Epithelial cell of esophagus (primary cell): Measurements from ENCODE around the gene TRAPPC3L.
"Not testable (repeated sequence)": the region's sequence is repeated elsewhere in the genome, so short reads cannot be mapped to it uniquely, and the experiment has no call there.

ENCODE experiments used
- DNase-seq: peaks from one replicate; pipeline ENCODE4 v3.0.0; 2010; ENCODE audit warnings: low read depth
- H3K4me3 ChIP-seq: 2 replicates; pipeline ENCODE4 v1.5.1; 2011; ENCODE audit warnings: mild to moderate bottlenecking, low read length, control low read depth
- TF ChIP-seq, protein P1 (sequence below): IDR thresholded peaks from 2 replicates; pipeline ENCODE4 v1.5.1; 2011; ENCODE audit warnings: low read depth, mild to moderate bottlenecking, low read length, control low read depth, inconsistent platforms; ENCODE audit not compliant: insufficient read depth; ENCODE audit errors: missing control alignments

The TRAPPC3L gene

GRCh38 chr6:116511424-116512110 is 33.9 kb downstream of the TRAPPC3L start, which contains the start of gene CALHM5:
Gene CALHM5, plus strand, starts transcription at chr6:116511639. Its CDS starts 58 bp downstream, at chr6:116511697.
- no peak within 1 kb of the TSS for H3K4me3 ChIP-seq
- TF ChIP-seq, protein P1, sequence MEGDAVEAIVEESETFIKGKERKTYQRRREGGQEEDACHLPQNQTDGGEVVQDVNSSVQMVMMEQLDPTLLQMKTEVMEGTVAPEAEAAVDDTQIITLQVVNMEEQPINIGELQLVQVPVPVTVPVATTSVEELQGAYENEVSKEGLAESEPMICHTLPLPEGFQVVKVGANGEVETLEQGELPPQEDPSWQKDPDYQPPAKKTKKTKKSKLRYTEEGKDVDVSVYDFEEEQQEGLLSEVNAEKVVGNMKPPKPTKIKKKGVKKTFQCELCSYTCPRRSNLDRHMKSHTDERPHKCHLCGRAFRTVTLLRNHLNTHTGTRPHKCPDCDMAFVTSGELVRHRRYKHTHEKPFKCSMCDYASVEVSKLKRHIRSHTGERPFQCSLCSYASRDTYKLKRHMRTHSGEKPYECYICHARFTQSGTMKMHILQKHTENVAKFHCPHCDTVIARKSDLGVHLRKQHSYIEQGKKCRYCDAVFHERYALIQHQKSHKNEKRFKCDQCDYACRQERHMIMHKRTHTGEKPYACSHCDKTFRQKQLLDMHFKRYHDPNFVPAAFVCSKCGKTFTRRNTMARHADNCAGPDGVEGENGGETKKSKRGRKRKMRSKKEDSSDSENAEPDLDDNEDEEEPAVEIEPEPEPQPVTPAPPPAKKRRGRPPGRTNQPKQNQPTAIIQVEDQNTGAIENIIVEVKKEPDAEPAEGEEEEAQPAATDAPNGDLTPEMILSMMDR: peak; percentile 69
- peak; percentile 85 for DNase-seq

- DNase-seq: no peak
- no peak overlapping the region for H3K4me3 ChIP-seq
- TF ChIP-seq, protein P1: no peak
Measured at GRCh38 chr6:116508527-116508926, 37.0 kb downstream of the TRAPPC3L start.

DNA sequence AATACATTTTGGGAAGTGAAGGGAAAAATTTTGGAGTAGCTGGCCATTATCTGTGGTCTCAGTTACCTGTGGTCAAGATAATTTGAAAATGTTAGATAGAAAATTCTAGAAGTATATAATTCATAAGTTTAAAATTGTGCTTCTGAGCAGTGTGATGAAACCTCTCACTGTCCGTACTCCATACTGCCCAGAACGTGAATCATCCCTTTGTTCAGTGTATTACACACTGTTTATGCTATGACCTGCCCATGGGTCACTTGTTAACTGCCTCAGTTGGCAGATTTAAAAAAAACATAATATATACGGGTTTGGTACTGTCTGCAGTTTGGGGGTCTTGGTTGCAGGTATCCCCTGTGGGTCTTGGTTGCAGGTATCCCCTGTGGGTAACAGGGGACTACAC is 38.2 kb downstream of the TRAPPC3L start:
- peak; percentile 15 for DNase-seq
- no peak overlapping the region for H3K4me3 ChIP-seq
- TF ChIP-seq, protein P1: no peak

- peak; percentile 84 for DNase-seq
- TF ChIP-seq, protein P1: no peak
- H3K4me3 ChIP-seq: no peak overlapping the region
Measured at GRCh38 chr6:116500969-116501433, 44.5 kb downstream of the TRAPPC3L start.

DNA sequence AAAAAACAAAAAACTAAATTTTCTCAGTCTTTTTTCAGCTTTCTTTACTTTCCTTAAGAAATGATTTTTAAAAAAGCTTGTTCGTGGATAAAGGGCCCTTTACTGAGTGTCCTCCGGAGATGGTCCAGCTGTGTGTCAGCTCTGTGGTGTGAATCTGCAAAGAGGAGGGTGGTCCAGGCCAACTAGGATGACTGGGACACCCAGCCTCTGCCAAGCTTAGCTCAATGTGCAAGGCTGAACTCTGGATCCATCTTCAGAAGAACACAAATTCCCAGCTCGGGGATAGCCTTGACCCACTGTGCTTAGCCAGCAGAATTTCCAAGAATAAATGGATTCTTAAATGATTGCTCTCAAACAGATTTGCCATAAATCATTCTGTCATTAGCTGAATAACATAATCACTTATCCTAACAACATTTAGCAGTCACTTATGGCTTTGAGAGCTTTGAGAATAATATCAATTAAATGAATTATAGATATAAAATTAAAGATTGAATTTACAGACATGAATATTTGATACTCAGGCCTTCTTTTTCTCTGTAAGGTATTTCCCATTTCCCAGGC is 48.3 kb downstream of the TRAPPC3L start:
- TF ChIP-seq, protein P1: no peak
- no peak for DNase-seq

GRCh38 chr6:116495161-116495560 is 50.3 kb downstream of the TRAPPC3L start:
- not testable (repeated sequence) for DNase-seq, H3K4me3 ChIP-seq

More for the DNA sequence above, 48.3 kb downstream of the TRAPPC3L start:
- H3K4me3 ChIP-seq: no peak overlapping the region

GRCh38 chr6:116492331-116493067 is 53.0 kb downstream of the TRAPPC3L start:
- TF ChIP-seq, protein P1: no peak
- H3K4me3 ChIP-seq: no peak overlapping the region

More at GRCh38 chr6:116492331-116493067, 53.0 kb downstream of the TRAPPC3L start:
- peak; percentile 9 for DNase-seq
